B cell (primary cell): ENCODE measurements around the gene CRELD2. TPM values are rescaled to one million over a fixed set of nuclear protein-coding genes. Genes with fewer than 3 reads are reported as not detected.

Experiments
- ATAC-seq: fragments of 200-7000 bp; cut with Tn5 transposase; one replicate; pipeline ENCODE4 v1.10.0; 2021; ENCODE audit warnings: low read depth, mild to moderate bottlenecking, moderate number of reproducible peaks, moderate library complexity
- CTCF ChIA-PET: fragments of 350-600 bp; sonication (Branson Sonifier 250); formaldehyde crosslinking; loops from one replicate; lab custom pipeline; 2021; ENCODE audit warnings: antibody characterized with exemption, inconsistent platforms; lab: Charles Lee
- POLR2A ChIA-PET: fragments of 350-600 bp; sonication (Branson Sonifier 250); formaldehyde crosslinking; loops from one replicate; lab custom pipeline; 2021; ENCODE audit warnings: antibody characterized with exemption; lab: Charles Lee
- DNase-seq: peaks from one replicate; pipeline ENCODE4 v3.0.0; 2013
- H2AFZ ChIP-seq: 2 replicates; pipeline ENCODE4 v1.6.1; 2012; ENCODE audit warnings: mild to moderate bottlenecking, low read depth, low read length; ENCODE audit not compliant: insufficient read depth, poor library complexity, severe bottlenecking
- H3K27ac ChIP-seq, 2 donors: 1 replicate in 1 of 2; 2 replicates in 1 of 2; pipeline ENCODE4 v1.5.1; 2012 to 2013; ENCODE audit warnings: low read length in 2 of 2, mild to moderate bottlenecking in 2 of 2, moderate library complexity in 1 of 2
- H3K27me3 ChIP-seq, 4 experiments: fragments of 200-600 bp in 1 of 4; sonication (generic) in 1 of 4; replicated peaks in 1 of 4; 1 replicate in 2 of 4; 2 replicates in 2 of 4; pipeline versions ENCODE4 v1.6.1 to v1.7.0; 2013 to 2016; ENCODE audit warnings: low read length in 3 of 4, mild to moderate bottlenecking in 2 of 4, mixed read lengths in 1 of 4, moderate library complexity in 1 of 4; ENCODE audit not compliant: insufficient read depth in 4 of 4, control insufficient read depth in 3 of 4; ENCODE audit errors: control extremely low read depth in 1 of 4
- H3K36me3 ChIP-seq, 2 experiments: replicated peaks in 1 of 2; 1 replicate in 1 of 2; 2 replicates in 1 of 2; pipeline versions ENCODE4 v1.6.1 to v1.7.1; 2013; ENCODE audit warnings: low read length in 1 of 2; ENCODE audit not compliant: insufficient read depth in 2 of 2, control insufficient read depth in 1 of 2; ENCODE audit errors: control extremely low read depth in 1 of 2, extremely low read depth in 1 of 2
- H3K4me1 ChIP-seq, 2 donors: fragments of 200-600 bp in 1 of 2; sonication (generic) in 1 of 2; 1 replicate in 1 of 2; 2 replicates in 1 of 2; pipeline versions ENCODE4 v1.5.1 to v1.6.1; 2013 to 2017; ENCODE audit warnings: low read length in 2 of 2; ENCODE audit not compliant: control insufficient read depth in 2 of 2, insufficient read depth in 2 of 2
- H3K4me2 ChIP-seq: replicated peaks from 2 replicates; pipeline ENCODE3; 2012; ENCODE audit warnings: mild to moderate bottlenecking, low read depth, low read length; ENCODE audit not compliant: poor library complexity, severe bottlenecking
- H3K4me3 ChIP-seq, 5 experiments: fragments of 200-600 bp in 1 of 5; sonication (generic) in 1 of 5; 1 replicate in 3 of 5; 2 replicates in 2 of 5; pipeline versions ENCODE4 v1.5.1 to v1.7.0; 2011 to 2016; ENCODE audit warnings: low read length in 4 of 5, mild to moderate bottlenecking in 4 of 5, low read depth in 2 of 5, control low read depth in 1 of 5, moderate library complexity in 1 of 5; ENCODE audit not compliant: insufficient read depth in 1 of 5; ENCODE audit errors: control extremely low read depth in 1 of 5, extremely low read depth in 1 of 5
- H3K79me2 ChIP-seq: fragments of 200-600 bp; sonication (generic); one replicate; pipeline ENCODE4 v1.6.0; 2016; ENCODE audit warnings: low read length; ENCODE audit not compliant: control insufficient read depth, insufficient read depth
- H3K9ac ChIP-seq: fragments of 200-600 bp; sonication (generic); 2 replicates; pipeline ENCODE4 v1.6.1; 2017; ENCODE audit warnings: mild to moderate bottlenecking, low read length, moderate library complexity
- H3K9me3 ChIP-seq, 3 donors: one replicate each; pipeline versions ENCODE4 v1.6.1 to v1.7.1; 2013; ENCODE audit warnings: low read length in 2 of 3; ENCODE audit not compliant: control insufficient read depth in 2 of 3, insufficient read depth in 1 of 3; ENCODE audit errors: control extremely low read depth in 1 of 3
- H4K20me1 ChIP-seq: 2 replicates; pipeline ENCODE4 v1.6.0; 2012; ENCODE audit warnings: mild to moderate bottlenecking, low read length; ENCODE audit not compliant: insufficient read depth, control insufficient read depth, poor library complexity, severe bottlenecking
- H3K27ac Mint-ChIP-seq: one replicate; pipeline ENCODE4 v1.8.0; 2021; ENCODE audit warnings: mixed read lengths
- H3K27me3 Mint-ChIP-seq: one replicate; pipeline ENCODE4 v1.8.0; 2021; ENCODE audit warnings: mixed read lengths
- H3K4me1 Mint-ChIP-seq: one replicate; pipeline ENCODE4 v1.8.0; 2021; ENCODE audit warnings: mixed read lengths
- H3K4me3 Mint-ChIP-seq: one replicate; pipeline ENCODE4 v1.8.0; 2021; ENCODE audit warnings: mixed read lengths
- H3K9me3 Mint-ChIP-seq: one replicate; pipeline ENCODE4 v1.8.0; 2022; ENCODE audit warnings: mixed read lengths; ENCODE audit not compliant: insufficient read depth
- EZH2 ChIP-seq: IDR thresholded peaks from 2 replicates; pipeline ENCODE4 v1.6.1; 2012; ENCODE audit warnings: borderline replicate concordance, low read depth, mild to moderate bottlenecking, moderate library complexity, low read length; ENCODE audit not compliant: insufficient read depth, poor library complexity, severe bottlenecking
- WGBS: methylation state at CpG from one replicate; pipeline ENCODE4 v1.1.5; 2013; ENCODE audit warnings: missing lambda C conversion rate; ENCODE audit not compliant: insufficient coverage; 5-methylcytosine and 5-hydroxymethylcytosine counted together
- intact Hi-C: fragments of 100-400 bp; cut with micrococcal nuclease; formaldehyde crosslinking; loops from one replicate; pipeline ENCODE4 v1.10.0; 2022
- polyA plus RNA-seq: library from polyadenylated mRNA; depleted of rRNA; stranded (reverse); fragments of >200 nt; gene quantifications from 2 replicates; pipeline ENCODE4 v1.2.3, GENCODE V29; 2012
- total RNA-seq, 2 donors: library from RNA; stranded (reverse); fragments of 120-200 nt in 1 of 2; gene quantifications; 1 replicate in 1 of 2; 2 replicates in 1 of 2; pipeline versions ENCODE4 v1.2.3 to v1.2.4, GENCODE V29; 2013 to 2022
- TF ChIP-seq, protein P1 (sequence below): fragments of 200-600 bp; IDR thresholded peaks from one replicate; pipeline ENCODE4 v1.8.0; 2022; ENCODE audit warnings: antibody characterized with exemption, mild to moderate bottlenecking

The CRELD2 gene
- total and polyA plus RNA-seq, 2 donors (not counting 1 experiment from before 2014, with no cell fraction given): 35.9 to 41.9 TPM

DNA sequence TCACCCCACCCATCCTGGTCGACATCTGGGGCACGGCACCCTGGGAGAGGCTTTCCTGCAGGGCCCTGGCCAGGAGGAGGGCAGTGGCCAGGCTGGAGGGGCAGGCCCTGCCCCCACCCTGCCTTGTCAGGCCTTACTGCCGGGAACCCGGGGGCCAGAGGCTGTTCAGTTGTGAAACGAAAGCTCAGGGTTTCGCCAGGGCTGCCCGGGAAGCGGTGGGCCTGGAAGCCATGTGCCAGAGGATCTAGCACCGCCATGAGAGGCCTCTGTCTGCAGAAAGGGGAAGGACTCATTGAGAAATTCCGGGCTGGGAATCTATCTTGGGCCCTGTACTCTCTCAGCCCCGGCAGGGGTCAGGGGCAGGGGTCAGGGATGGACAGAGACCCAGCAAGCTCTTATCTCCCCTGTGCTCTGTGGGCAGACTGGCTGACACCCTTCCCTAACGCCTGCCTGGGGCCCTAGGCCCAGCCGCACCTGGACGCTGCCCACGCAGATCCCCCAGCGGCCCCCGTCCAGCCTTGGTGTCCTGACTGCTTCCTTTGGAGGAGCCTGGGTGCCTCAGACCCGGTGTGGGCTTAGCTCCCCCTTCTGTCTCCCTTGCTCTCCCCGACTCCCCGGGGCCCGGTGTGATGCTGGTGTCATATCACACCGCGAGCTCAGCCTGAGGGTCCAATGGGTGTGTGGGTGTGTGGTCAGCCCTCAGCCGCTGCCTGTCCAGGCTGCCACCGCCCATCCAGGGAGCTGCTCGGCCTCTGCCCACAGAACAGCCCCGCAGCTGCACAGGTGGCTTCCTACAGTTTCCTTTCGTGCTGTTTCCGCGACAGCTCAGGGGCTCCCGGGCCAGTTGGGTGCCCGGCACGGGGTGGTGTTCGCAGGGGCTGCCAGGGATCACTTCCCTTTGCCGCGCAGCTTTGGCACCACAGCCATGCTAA is 48.6 kb downstream of the CRELD2 start:
- POLR2A ChIA-PET: interaction anchor here (0.6 to 3.4 kb wide), 8 partner anchors 10 to 51 kb away, joined by 3 to 25 read pairs (median 5); no protein-coding TSS in a partner anchor
- ATAC-seq: no peak
- peaks cover 57 to 68% of the 10 kb centered on the region in 2 donors for H3K4me1 ChIP-seq

More for the DNA sequence above, 48.6 kb downstream of the CRELD2 start:
- CTCF ChIA-PET: interaction anchor here (0.8 to 4.4 kb wide), 8 partner anchors 17 to 223 kb away, joined by 3 to 37 read pairs (median 4); no protein-coding TSS in a partner anchor
- peaks cover 68% of the 10 kb centered on the region for H4K20me1 ChIP-seq
- Mint-ChIP-seq H3K27me3 (no peaks in the 10 kb centered on the region), H3K27ac (peak overlapping the region; percentile 82), H3K9me3 (no peaks in the 10 kb centered on the region), H3K4me1 (peaks cover 62% of the 10 kb centered on the region), H3K4me3 (peak overlapping the region; percentile 73)
- H3K4me2 ChIP-seq: peak overlapping the region; percentile 54
- DNase-seq: peak; percentile 81
- H3K9me3 ChIP-seq: no peaks in the 10 kb centered on the region
- peaks cover 14% of the 10 kb centered on the region for H3K79me2 ChIP-seq
- TF ChIP-seq, protein P1, sequence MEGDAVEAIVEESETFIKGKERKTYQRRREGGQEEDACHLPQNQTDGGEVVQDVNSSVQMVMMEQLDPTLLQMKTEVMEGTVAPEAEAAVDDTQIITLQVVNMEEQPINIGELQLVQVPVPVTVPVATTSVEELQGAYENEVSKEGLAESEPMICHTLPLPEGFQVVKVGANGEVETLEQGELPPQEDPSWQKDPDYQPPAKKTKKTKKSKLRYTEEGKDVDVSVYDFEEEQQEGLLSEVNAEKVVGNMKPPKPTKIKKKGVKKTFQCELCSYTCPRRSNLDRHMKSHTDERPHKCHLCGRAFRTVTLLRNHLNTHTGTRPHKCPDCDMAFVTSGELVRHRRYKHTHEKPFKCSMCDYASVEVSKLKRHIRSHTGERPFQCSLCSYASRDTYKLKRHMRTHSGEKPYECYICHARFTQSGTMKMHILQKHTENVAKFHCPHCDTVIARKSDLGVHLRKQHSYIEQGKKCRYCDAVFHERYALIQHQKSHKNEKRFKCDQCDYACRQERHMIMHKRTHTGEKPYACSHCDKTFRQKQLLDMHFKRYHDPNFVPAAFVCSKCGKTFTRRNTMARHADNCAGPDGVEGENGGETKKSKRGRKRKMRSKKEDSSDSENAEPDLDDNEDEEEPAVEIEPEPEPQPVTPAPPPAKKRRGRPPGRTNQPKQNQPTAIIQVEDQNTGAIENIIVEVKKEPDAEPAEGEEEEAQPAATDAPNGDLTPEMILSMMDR: no peak
- no peak for TF ChIP-seq EZH2
- 21% methylated on average over 33 of the region's 36 CpGs for WGBS
- H3K9ac ChIP-seq: no peak overlapping the region
- H3K4me3 ChIP-seq: no peak overlapping the region
- no peak overlapping the region for H3K27ac ChIP-seq
- H3K27me3 ChIP-seq: no peaks in the 10 kb centered on the region
- peaks cover 0 to 26% of the 10 kb centered on the region in 2 experiments for H3K36me3 ChIP-seq
- intact Hi-C loops: no loop called here
- H2AFZ ChIP-seq: no peak overlapping the region
